SK-N-MC (cell line): ENCODE data around the gene HS3ST4.
"Not testable (repeated sequence)": the region's sequence is repeated elsewhere in the genome, so short reads cannot be mapped to it uniquely, and the experiment has no call there.

Experiments used
- DNase-seq: peaks from one replicate; pipeline ENCODE4 v3.0.0-alpha.2; 2011; ENCODE audit warnings: low read depth, low spot score
- H3K27ac ChIP-seq: fragments of 200-600 bp; sonication (generic); 2 replicates; pipeline ENCODE4 v1.5.1; 2016; ENCODE audit warnings: mixed run types
- H3K36me3 ChIP-seq: fragments of 200-600 bp; sonication (generic); 2 replicates; pipeline ENCODE4 v1.6.1; 2017; ENCODE audit warnings: antibody characterized with exemption, low read length, mixed read lengths; ENCODE audit not compliant: insufficient read depth
- H3K4me3 ChIP-seq: fragments of 200-600 bp; sonication (generic); 2 replicates; pipeline ENCODE4 v1.5.1; 2016
- H3K9ac ChIP-seq: fragments of 200-600 bp; sonication (generic); 2 replicates; pipeline ENCODE4 v1.8.0; 2017; ENCODE audit warnings: mixed run types, mixed read lengths; ENCODE audit not compliant: insufficient read length
- H3K9me3 ChIP-seq: fragments of 200-600 bp; sonication (generic); 2 replicates; pipeline ENCODE4 v1.6.1; 2017; ENCODE audit warnings: low read depth, mild to moderate bottlenecking, antibody characterized with exemption, low read length, moderate library complexity, mixed read lengths
- EZH2 ChIP-seq: fragments of 200-600 bp; sonication (generic); IDR thresholded peaks from one replicate; pipeline ENCODE4 v1.6.1; 2017; ENCODE audit warnings: antibody characterized with exemption
- FOXP2 ChIP-seq: optimal IDR thresholded peaks from 2 replicates; pipeline ENCODE3; 2011; ENCODE audit warnings: mild to moderate bottlenecking, moderate library complexity; ENCODE audit not compliant: insufficient read depth; ENCODE audit errors: extremely low read length, control extremely low read depth
- POLR2AphosphoS5 ChIP-seq: IDR thresholded peaks from 2 replicates; pipeline ENCODE4 v1.6.1; 2012; ENCODE audit warnings: mild to moderate bottlenecking, low read depth, low read length, borderline replicate concordance

The HS3ST4 gene

GRCh38 chr16:26019381-26020242 lies 327.9 kb downstream of the HS3ST4 start:
- no peak overlapping the region for H3K4me3 ChIP-seq
- no peak for TF ChIP-seq EZH2
- no peak for DNase-seq
- H3K27ac ChIP-seq = no peak overlapping the region
- H3K9me3 ChIP-seq = peaks cover 6% of the 10 kb centered on the region; the same call in 1 of the 2 replicates
- H3K36me3 ChIP-seq = peaks cover 4% of the 10 kb centered on the region; the same call in 1 of the 2 replicates
- H3K9ac ChIP-seq = no peak overlapping the region

GRCh38 chr16:26026709-26027450 lies 335.1 kb downstream of the HS3ST4 start:
- H3K9me3 ChIP-seq = no peaks in the 10 kb centered on the region
- H3K4me3 ChIP-seq = peak overlapping the region; percentile 23
- peak; percentile 37 for DNase-seq
- no peak overlapping the region for H3K9ac ChIP-seq
- H3K27ac ChIP-seq = no peak overlapping the region; the same call in 1 of the 2 replicates
- no peaks in the 10 kb centered on the region for H3K36me3 ChIP-seq
- TF ChIP-seq EZH2 (no peak), FOXP2 (no peak), POLR2AphosphoS5 (no peak; the same call in 1 of the 2 replicates)

- Histone ChIP-seq H3K9ac (no peak overlapping the region), H3K36me3 (no peaks in the 10 kb centered on the region), H3K4me3 (no peak overlapping the region), H3K9me3 (no peaks in the 10 kb centered on the region), H3K27ac (no peak overlapping the region)
- no peak for DNase-seq
- TF ChIP-seq EZH2 (no peak), FOXP2 (no peak), POLR2AphosphoS5 (no peak)
These were observed 339.5 kb downstream of the HS3ST4 start for GRCh38 chr16:26031286-26031685.

GRCh38 chr16:26032661-26033060 lies 340.9 kb downstream of the HS3ST4 start:
- H3K36me3 ChIP-seq = not testable (repeated sequence)

GRCh38 chr16:26041952-26042668 lies 350.4 kb downstream of the HS3ST4 start:
- no peak for DNase-seq
- no peak overlapping the region for H3K9ac ChIP-seq
- no peaks in the 10 kb centered on the region for H3K36me3 ChIP-seq
- H3K4me3 ChIP-seq = no peak overlapping the region
- TF ChIP-seq FOXP2 = no peak
- no peaks in the 10 kb centered on the region for H3K9me3 ChIP-seq
- no peak overlapping the region for H3K27ac ChIP-seq

More at GRCh38 chr16:26032661-26033060, 340.9 kb downstream of the HS3ST4 start:
- not testable (repeated sequence) for H3K27ac ChIP-seq, H3K4me3 ChIP-seq, DNase-seq, H3K9me3 ChIP-seq, H3K9ac ChIP-seq

GRCh38 chr16:26050472-26050871 lies 358.7 kb downstream of the HS3ST4 start:
- Histone ChIP-seq H3K9ac (no peak overlapping the region), H3K36me3 (no peaks in the 10 kb centered on the region), H3K27ac (peak overlapping the region; percentile 91), H3K4me3 (peak overlapping the region; percentile 56), H3K9me3 (no peaks in the 10 kb centered on the region)
- DNase-seq = no peak
- TF ChIP-seq EZH2 = no peak
- no peak for TF ChIP-seq FOXP2
- TF ChIP-seq POLR2AphosphoS5 = no peak

- H3K36me3 ChIP-seq = no peaks in the 10 kb centered on the region
- DNase-seq = no peak
- H3K9me3 ChIP-seq = no peaks in the 10 kb centered on the region
- TF ChIP-seq POLR2AphosphoS5 = no peak; the same call in 1 of the 2 replicates
- no peak for TF ChIP-seq FOXP2
- no peak for TF ChIP-seq EZH2
- peak overlapping the region; percentile 11 for H3K9ac ChIP-seq
- peak overlapping the region; percentile 56 for H3K4me3 ChIP-seq
- H3K27ac ChIP-seq = peak overlapping the region; percentile 91
These were observed 359.3 kb downstream of the HS3ST4 start for GRCh38 chr16:26051063-26051462.

- Histone ChIP-seq H3K4me3 (no peak overlapping the region), H3K9ac (no peak overlapping the region), H3K9me3 (no peaks in the 10 kb centered on the region), H3K36me3 (no peaks in the 10 kb centered on the region), H3K27ac (no peak overlapping the region)
- no peak for TF ChIP-seq FOXP2
- no peak for TF ChIP-seq EZH2
- TF ChIP-seq POLR2AphosphoS5 = no peak
- DNase-seq = no peak
These were observed 362.1 kb downstream of the HS3ST4 start for GRCh38 chr16:26053889-26054288.
